Spinal cord (tissue), 10 donors: ENCODE data around the gene TMTC2. TPM values are rescaled to one million over a fixed set of nuclear protein-coding genes. Genes with fewer than 3 reads are reported as not detected.
A peak's percentile ranks its signal among the peaks of the same experiment; 100 is the strongest.

Source experiments
- DNase-seq, 6 donors: peaks; one replicate each; pipeline versions ENCODE4 v3.0.0 to v3.0.0-alpha.2; 2013 to 2015; ENCODE audit warnings: low spot score in 6 of 6, low read depth in 4 of 6
- H3K27ac ChIP-seq: one replicate; pipeline ENCODE4 v1.5.1; 2013; ENCODE audit warnings: low read depth, low read length, control low read depth
- H3K27me3 ChIP-seq: one replicate; pipeline ENCODE4 v1.6.1; 2013; ENCODE audit warnings: low read length; ENCODE audit not compliant: control insufficient read depth, insufficient read depth
- H3K36me3 ChIP-seq: one replicate; pipeline ENCODE4 v1.6.1; 2013; ENCODE audit warnings: low read length; ENCODE audit not compliant: control insufficient read depth, insufficient read depth
- H3K4me1 ChIP-seq: one replicate; pipeline ENCODE4 v1.6.1; 2013; ENCODE audit warnings: low read length; ENCODE audit not compliant: control insufficient read depth, insufficient read depth
- H3K4me3 ChIP-seq: one replicate; pipeline ENCODE4 v1.5.1; 2013; ENCODE audit warnings: low read depth, low read length, control low read depth
- H3K9me3 ChIP-seq: one replicate; pipeline ENCODE4 v1.6.1; 2013; ENCODE audit warnings: low read length; ENCODE audit not compliant: control insufficient read depth, insufficient read depth
- WGBS: methylation state at CpG from one replicate; pipeline ENCODE4 v1.1.5; 2013; ENCODE audit warnings: missing lambda C conversion rate; ENCODE audit not compliant: insufficient coverage; 5-methylcytosine and 5-hydroxymethylcytosine counted together
- polyA plus RNA-seq, 2 donors: library from polyadenylated mRNA; unstranded; fragments of 120-200 nt; gene quantifications; one replicate each; pipeline ENCODE4 v1.2.1, GENCODE V29; 2013; ENCODE audit not compliant: insufficient read length in 2 of 2
- total RNA-seq, 2 donors: library from RNA; depleted of rRNA in 1 of 2; stranded (reverse); fragments of 120-200 nt in 1 of 2; fragments of >200 nt in 1 of 2; gene quantifications; one replicate each; pipeline versions ENCODE4 v1.2.3 to v1.2.4, GENCODE V29; 2013 to 2014
- donor health status: healthy.

Gene TMTC2
- total and polyA plus RNA-seq, 4 donors = 21.1 to 37.1 (median 27.7) TPM

DNA sequence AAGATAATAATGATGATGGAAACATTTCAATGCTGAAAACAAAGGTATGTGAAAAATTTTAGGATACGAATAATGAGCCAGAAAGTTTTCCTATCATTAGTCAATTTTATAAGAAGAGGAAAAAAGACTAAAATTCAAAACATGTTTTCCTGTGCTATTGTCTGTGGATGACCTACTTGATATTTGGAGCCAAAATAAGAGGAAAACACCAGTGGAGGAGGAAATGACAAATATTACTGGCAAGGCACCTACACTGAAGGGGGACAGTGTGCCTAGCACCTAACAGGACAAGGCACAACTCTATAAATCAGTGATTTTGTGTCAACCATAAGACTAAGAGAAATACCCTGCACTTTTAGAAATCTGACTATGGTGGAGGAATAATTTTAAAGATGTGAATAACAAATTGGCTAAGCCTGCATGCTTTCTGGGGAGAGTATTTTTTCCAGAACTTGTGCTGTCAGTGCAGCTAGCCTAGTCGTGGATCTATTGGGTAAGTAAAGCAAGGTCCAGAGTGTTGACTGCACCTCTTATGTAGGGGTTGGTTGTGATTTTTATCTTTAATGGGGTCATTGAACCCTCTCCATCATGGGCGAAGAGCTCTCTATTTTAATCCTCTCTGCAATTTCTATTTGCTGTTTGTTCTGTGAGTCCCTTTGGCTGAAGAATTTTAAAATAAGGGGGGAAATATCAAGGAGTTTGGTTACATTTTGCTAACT lies 398.0 kb downstream of the TMTC2 start:
- no peaks in the 10 kb centered on the region for H3K4me1 ChIP-seq
- no peak overlapping the region for H3K27ac ChIP-seq
- 100% methylated on average over 1 of the region's 3 CpGs for WGBS
- no peaks in the 10 kb centered on the region for H3K27me3 ChIP-seq
- no peaks in the 10 kb centered on the region for H3K9me3 ChIP-seq
- H3K4me3 ChIP-seq = no peak overlapping the region
- no peak for DNase-seq
- no peaks in the 10 kb centered on the region for H3K36me3 ChIP-seq

DNA sequence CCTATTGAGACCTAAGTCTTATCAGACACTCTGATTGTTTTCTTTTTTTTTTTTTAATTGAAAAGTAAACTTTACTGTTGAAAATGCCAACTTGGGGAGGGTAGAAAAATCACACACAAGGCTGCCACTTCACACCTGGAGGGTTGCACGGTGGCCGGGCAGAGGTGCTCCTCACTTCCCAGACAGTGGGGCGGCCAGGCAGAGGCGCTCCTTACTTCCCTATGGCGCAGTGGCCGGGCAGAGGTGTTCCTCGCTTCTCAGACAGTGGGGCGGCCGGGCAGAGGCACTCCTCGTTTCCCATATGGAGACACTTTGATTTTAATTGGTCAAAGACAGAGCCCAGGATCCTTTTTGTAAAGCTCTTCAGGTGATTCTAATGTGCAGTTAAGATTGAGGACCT lies 399.3 kb downstream of the TMTC2 start:
- H3K36me3 ChIP-seq = no peaks in the 10 kb centered on the region
- no peaks in the 10 kb centered on the region for H3K9me3 ChIP-seq
- no peaks in the 10 kb centered on the region for H3K27me3 ChIP-seq
- H3K4me1 ChIP-seq = no peaks in the 10 kb centered on the region
- no peak overlapping the region for H3K27ac ChIP-seq
- no peak overlapping the region for H3K4me3 ChIP-seq
- DNase-seq = no peak
- WGBS = 100% methylated on average over 8 of the region's 10 CpGs

DNA sequence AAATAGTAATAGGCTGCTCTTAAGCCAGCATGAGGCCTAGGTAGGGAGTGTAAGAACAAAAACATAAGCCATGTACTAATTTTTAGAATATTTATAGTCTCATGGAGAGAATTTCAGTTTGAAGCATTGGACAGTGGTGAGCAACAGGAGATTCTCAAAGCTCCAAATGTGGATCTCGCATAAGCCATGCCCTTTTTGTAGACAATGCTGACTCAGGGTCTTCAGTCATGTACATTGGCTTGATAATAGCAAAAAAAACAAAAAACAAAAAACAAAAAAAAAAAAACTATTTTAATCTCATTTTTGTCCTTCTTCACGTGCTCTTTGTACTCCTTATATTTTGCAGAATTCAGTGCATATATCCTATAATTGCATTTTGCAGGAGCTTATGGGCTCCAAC lies 402.9 kb downstream of the TMTC2 start:
- Histone ChIP-seq H3K4me3 (no peak overlapping the region), H3K27me3 (no peaks in the 10 kb centered on the region), H3K36me3 (no peaks in the 10 kb centered on the region), H3K27ac (no peak overlapping the region), H3K4me1 (no peaks in the 10 kb centered on the region), H3K9me3 (no peaks in the 10 kb centered on the region)
- no peak for DNase-seq
- 100% methylated on average over 1 of the region's 2 CpGs for WGBS

DNA sequence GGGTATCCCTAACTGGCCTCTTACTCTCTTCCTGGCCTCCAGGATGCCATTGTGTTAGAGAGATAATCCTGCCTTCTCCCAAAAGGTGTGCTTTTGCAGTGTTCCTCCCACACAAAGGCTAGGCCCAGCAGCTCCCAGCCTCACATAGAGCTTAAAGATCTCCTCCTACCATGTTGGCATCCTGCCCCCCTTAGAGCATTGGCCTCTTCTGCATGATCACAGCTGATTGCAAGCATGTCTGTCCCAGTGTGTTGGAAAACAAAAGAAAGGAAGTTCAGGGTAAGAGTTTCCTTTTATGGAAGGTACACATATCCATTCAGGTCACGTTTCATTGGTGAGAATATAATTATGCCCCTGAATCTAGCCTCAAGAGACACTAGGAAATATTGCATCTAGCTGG lies 405.4 kb downstream of the TMTC2 start:
- no peak overlapping the region for H3K4me3 ChIP-seq
- no peaks in the 10 kb centered on the region for H3K9me3 ChIP-seq
- H3K4me1 ChIP-seq = no peaks in the 10 kb centered on the region
- H3K27me3 ChIP-seq = no peaks in the 10 kb centered on the region
- peak in 2 of 6 donors; percentile 28 to 53 for DNase-seq
- H3K36me3 ChIP-seq = no peaks in the 10 kb centered on the region
- no CpG with 5 or more reads among the region's 1 CpG for WGBS
- H3K27ac ChIP-seq = no peak overlapping the region

DNA sequence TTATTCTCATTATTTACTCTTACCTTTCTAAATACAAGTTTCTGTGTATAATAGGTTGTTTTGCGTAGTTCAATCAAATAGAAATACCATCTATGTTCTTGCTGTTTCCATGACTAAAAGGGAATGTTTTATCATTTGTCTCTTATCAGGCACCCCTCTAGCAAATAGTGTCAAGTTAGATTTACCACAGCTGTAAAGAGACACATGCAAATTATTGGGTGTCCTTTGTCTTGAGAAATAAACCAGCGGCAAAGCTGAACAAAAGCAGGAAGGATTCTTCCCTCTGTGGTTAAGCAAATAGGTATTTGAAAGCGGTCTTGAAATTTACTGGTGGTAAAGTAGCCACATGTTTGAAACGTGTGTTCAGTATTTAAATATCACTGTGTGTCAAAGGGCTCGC lies 405.9 kb downstream of the TMTC2 start:
- DNase-seq = no peak
- Histone ChIP-seq H3K27me3 (no peaks in the 10 kb centered on the region), H3K4me3 (no peak overlapping the region), H3K27ac (no peak overlapping the region), H3K4me1 (no peaks in the 10 kb centered on the region), H3K9me3 (no peaks in the 10 kb centered on the region), H3K36me3 (no peaks in the 10 kb centered on the region)
- 20% methylated on average over 1 of the region's 5 CpGs for WGBS

DNA sequence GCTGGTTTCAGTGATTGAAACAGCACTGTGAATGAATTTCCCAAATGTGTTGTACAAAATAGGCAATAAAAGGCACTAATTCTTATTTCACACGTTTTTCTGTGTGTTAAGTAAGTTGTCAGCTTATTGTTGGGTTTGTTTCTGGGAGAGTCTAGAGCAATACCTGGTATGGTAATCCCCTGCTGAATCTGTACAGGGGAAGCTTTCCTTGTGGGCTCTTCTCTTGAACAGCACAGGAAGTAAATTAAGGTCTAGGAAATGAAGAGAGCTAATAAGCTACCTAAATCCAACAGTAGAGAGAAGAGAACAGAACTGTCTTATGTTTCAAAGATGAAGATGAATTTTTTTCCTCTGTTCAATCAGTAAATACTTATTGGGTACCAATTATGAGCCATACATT lies 406.7 kb downstream of the TMTC2 start:
- no peaks in the 10 kb centered on the region for H3K9me3 ChIP-seq
- no peak overlapping the region for H3K4me3 ChIP-seq
- no peaks in the 10 kb centered on the region for H3K27me3 ChIP-seq
- DNase-seq = no peak
- WGBS = no CpG with 5 or more reads among the region's 1 CpG
- H3K4me1 ChIP-seq = no peaks in the 10 kb centered on the region
- no peak overlapping the region for H3K27ac ChIP-seq
- H3K36me3 ChIP-seq = no peaks in the 10 kb centered on the region

DNA sequence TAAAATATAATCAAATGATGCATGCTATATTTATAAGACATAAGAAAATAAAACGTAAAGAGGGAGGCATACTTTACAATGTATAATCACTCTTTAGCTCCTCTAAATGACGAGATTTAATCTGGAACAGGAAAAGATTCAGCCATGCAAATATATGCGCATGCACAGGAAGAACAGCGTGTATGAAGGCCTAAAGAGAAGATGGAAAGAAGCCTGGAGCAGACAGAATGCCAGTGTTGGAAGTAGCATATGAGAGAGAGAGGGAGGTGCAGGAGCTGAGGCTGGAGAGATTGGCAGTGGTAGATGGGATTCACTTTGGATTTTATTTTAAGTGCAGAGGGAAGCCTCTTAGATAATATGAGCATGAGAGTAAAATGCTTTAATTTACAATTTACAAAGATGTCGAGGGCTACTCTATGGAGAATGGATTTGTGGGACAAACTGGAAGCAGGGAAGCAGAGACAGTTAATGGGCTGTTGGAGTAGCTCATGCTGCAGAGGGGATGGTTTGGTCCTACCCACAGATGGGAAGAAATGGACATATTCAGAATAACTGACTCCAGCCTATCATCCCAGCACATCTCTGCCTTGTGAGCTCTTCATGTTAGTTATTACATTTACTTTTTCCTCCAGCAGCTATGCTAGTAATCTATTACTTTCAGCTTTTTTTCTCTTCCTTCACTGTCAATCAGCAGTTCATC lies 411.1 kb downstream of the TMTC2 start:
- Histone ChIP-seq H3K9me3 (no peaks in the 10 kb centered on the region), H3K27ac (no peak overlapping the region), H3K4me3 (no peak overlapping the region), H3K27me3 (no peaks in the 10 kb centered on the region), H3K36me3 (no peaks in the 10 kb centered on the region), H3K4me1 (no peaks in the 10 kb centered on the region)
- DNase-seq = peak in 1 of 6 donors; percentile 93
- WGBS = 38% methylated on average over 2 of the region's 5 CpGs

DNA sequence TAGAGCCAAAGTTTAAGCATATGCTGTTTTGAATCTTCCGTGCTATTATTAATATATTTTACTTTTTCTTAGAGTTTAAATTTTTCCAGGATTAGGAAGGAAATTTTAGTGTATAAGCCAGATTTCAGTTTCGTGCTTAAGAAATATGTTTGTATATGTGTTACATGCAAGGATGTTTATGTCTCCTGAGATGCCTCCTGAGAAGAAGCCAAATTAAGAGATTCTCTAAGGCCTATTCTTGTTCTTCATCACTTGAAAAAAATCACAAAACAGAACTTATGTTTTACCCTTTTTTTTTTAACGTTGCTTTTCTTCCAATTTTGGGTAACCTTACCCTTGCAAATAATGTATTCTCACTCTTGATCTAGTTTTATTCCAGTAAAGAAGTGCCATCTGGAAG lies 412.7 kb downstream of the TMTC2 start:
- DNase-seq = peak in 1 of 6 donors; percentile 15
- no CpG with 5 or more reads among the region's 3 CpGs for WGBS
- Histone ChIP-seq H3K9me3 (no peaks in the 10 kb centered on the region), H3K4me3 (no peak overlapping the region), H3K27me3 (no peaks in the 10 kb centered on the region), H3K27ac (no peak overlapping the region), H3K36me3 (no peaks in the 10 kb centered on the region), H3K4me1 (no peaks in the 10 kb centered on the region)

DNA sequence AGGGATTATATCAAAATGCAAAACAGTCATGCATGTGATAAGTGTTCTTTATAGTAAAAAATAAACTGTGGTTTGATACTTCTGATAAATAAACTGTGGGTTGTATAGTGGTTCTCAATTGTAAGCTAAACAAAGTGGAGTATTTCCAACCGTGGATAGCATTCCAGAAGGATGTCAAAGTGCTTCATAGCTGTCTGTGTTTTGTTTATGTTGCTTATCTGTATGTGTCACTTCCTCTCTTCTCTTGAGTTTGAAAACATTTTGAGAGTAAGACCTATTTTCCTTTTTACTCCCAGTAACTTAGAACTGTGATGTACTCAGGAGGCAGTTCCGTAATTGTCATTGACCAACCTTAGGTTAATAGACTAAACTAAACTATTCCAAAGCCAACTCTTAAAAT lies 415.8 kb downstream of the TMTC2 start:
- no peaks in the 10 kb centered on the region for H3K9me3 ChIP-seq
- no peak overlapping the region for H3K27ac ChIP-seq
- DNase-seq = no peak
- H3K4me1 ChIP-seq = no peaks in the 10 kb centered on the region
- no peaks in the 10 kb centered on the region for H3K27me3 ChIP-seq
- 100% methylated on average over 1 of the region's 2 CpGs for WGBS
- no peak overlapping the region for H3K4me3 ChIP-seq
- H3K36me3 ChIP-seq = no peaks in the 10 kb centered on the region

DNA sequence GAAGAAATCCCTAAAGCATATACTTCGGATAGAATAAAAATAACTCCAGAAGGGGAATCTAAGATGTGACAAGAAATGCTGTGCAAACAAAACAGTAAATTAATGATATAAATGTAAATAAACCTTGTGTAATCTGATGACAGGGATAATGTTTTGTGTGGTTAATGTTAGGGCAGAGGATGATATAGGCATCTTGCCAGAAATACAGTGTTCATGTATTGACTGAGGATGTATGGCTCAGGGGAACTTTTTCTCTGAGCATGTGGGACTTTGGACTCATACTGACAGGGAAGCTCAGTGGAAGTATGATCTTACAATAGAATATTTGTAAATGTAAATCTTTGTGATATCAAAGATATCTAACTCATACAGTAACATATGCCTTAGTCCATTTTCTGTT lies 420.2 kb downstream of the TMTC2 start:
- Histone ChIP-seq H3K4me1 (no peaks in the 10 kb centered on the region), H3K36me3 (no peaks in the 10 kb centered on the region), H3K27me3 (no peaks in the 10 kb centered on the region), H3K9me3 (no peaks in the 10 kb centered on the region), H3K27ac (no peak overlapping the region), H3K4me3 (no peak overlapping the region)
- DNase-seq = no peak
- whole genome bisulfite sequencing = no CpG with 5 or more reads among the region's 1 CpG
